Mammary epithelial cell (primary cell): ENCODE data around the gene ABCA9.

Source experiments
- CTCF ChIP-seq, 2 donors: IDR thresholded peaks in 1 of 2; conservative IDR thresholded peaks in 1 of 2; 2 replicates each; pipeline ENCODE4 v1.5.1; 2011 to 2012; ENCODE audit warnings: inconsistent platforms in 2 of 2, low read length in 2 of 2, mild to moderate bottlenecking in 2 of 2, control low read depth in 1 of 2, low read depth in 1 of 2; ENCODE audit not compliant: insufficient read depth in 1 of 2; ENCODE audit errors: extremely low read depth in 1 of 2
- EZH2 ChIP-seq: IDR thresholded peaks from 2 replicates; pipeline ENCODE4 v1.6.1; 2012; ENCODE audit warnings: low read length, inconsistent platforms, borderline replicate concordance

GRCh38 chr17:69065113-69065512 lies 4.4 kb upstream of the ABCA9 start:
- TF ChIP-seq CTCF (conservative IDR thresholded peaks at IDR 0.05 in 1 of 2, IDR thresholded peaks at IDR 0.05 in 1 of 2; ENCODE audit: extremely low read depth in 1 of 2, insufficient read depth in 1 of 2, low read depth in 1 of 2, low read length in 2 of 2) (no peak), EZH2 (no peak)
